ENCODE results near the gene C2CD5.

DNA sequence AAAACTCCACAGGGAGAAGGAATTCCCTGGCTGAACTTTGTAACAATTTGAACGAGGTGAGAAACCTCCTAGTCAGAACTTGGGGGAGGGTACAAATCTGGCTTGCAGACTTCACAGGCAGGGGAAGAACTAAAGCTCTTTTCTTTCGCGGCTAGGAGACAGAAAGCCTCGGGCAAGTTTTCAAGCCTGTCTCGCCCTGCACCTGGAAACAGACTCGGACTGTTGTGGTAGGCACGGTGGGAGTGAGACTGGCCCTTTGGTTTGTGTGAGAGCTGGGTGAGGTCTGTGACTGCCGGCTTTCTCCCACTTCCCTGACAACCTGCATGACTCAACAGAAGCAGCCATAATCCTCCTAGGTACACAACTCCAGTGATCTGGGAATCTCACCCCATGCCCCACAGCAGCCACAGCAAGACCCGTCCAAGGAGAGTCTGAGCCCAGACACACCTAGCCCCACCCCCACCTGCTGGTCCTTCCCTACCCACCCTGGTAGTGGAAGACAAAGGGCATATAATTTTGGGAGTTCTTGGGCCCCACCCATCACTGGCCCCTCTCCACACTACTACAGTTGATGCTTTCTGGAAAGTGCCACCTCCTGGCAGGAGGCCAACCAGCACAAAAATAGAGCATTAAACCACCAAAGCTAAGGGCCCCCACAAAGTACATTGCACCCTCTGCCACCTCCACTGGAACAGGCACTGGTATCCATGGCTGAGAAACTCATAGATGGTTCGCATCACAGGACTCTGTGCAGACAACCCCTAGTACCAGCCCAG, 107.1 kb downstream of the C2CD5 start:
- TF ChIP-seq CTCF (IDR thresholded peaks at IDR 0.05) (no peak), ZFX (IDR thresholded peaks at IDR 0.05; ENCODE audit: borderline replicate concordance) (no peak)
